Stomach (tissue), 4 donors: ENCODE results near the gene UQCC2.

ENCODE experiments used
- EP300 ChIP-seq: sonication (generic); formaldehyde crosslinking; IDR thresholded peaks from one replicate; pipeline ENCODE4 v1.6.1; 2017; ENCODE audit warnings: antibody characterized with exemption
- POLR2A ChIP-seq, 4 donors: fragments of 450-650 bp; IDR thresholded peaks; one replicate each; pipeline ENCODE4 v1.6.1; 2016; ENCODE audit warnings: antibody characterized with exemption in 4 of 4, control low read depth in 2 of 4, mild to moderate bottlenecking in 1 of 4, moderate library complexity in 1 of 4
- POLR2AphosphoS5 ChIP-seq, 3 donors: sonication (generic); formaldehyde crosslinking; IDR thresholded peaks; one replicate each; pipeline ENCODE4 v1.6.1; 2016; ENCODE audit warnings: antibody characterized with exemption in 3 of 3
- TF ChIP-seq, protein P1 (sequence below), 7 experiments: fragments of 450-650 bp in 4 of 7; fragments of 200-600 bp in 3 of 7; sonication (generic) in 3 of 7; IDR thresholded peaks; one replicate each; pipeline ENCODE4 v1.5.1; 2016 to 2019; ENCODE audit warnings: antibody characterized with exemption in 7 of 7, control low read depth in 2 of 7, mild to moderate bottlenecking in 1 of 7

DNA sequence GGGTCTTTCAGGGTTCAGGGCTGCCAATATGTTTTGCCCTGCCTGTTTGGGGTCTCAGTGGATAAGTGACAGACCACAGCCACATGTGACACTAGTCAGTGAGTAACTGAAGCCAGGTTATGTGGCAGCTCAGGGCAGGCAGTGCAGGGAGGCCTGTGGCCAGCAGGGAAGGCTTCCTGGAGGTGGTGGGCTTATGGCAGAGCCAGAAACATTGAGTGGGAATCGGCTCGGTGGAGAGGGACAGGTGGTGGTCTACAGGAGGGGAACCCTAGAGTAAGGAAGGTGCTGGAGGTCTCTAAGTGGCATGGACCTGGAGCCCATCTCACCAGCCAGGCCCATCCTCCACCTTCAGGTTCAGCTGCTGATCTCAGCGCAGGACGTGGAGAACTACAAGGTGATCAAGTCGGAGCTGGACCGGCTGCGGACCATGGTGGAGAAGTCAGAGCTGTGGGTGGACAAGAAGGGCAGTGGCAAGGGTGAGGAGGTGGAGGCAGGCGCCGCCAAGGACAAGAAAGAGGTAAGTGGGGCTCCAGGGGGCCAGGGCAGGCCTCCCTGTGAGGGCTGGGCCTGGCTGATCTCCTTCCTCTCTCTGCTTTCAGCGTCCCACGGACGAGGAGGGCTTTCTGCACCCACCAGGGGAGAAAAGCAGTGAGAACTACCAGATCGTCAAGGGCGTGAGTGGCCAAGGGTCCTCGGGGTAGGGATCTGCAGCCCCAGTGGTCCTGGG lies 34.9 kb downstream of the UQCC2 start:
- TF ChIP-seq, protein P1, sequence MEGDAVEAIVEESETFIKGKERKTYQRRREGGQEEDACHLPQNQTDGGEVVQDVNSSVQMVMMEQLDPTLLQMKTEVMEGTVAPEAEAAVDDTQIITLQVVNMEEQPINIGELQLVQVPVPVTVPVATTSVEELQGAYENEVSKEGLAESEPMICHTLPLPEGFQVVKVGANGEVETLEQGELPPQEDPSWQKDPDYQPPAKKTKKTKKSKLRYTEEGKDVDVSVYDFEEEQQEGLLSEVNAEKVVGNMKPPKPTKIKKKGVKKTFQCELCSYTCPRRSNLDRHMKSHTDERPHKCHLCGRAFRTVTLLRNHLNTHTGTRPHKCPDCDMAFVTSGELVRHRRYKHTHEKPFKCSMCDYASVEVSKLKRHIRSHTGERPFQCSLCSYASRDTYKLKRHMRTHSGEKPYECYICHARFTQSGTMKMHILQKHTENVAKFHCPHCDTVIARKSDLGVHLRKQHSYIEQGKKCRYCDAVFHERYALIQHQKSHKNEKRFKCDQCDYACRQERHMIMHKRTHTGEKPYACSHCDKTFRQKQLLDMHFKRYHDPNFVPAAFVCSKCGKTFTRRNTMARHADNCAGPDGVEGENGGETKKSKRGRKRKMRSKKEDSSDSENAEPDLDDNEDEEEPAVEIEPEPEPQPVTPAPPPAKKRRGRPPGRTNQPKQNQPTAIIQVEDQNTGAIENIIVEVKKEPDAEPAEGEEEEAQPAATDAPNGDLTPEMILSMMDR (IDR thresholded peaks at IDR 0.05) = no peak
- TF ChIP-seq POLR2AphosphoS5 (IDR thresholded peaks at IDR 0.05) = no peak
- no peak for TF ChIP-seq POLR2A (IDR thresholded peaks at IDR 0.05)
- TF ChIP-seq EP300 = no peak
